B cell (primary cell): ENCODE measurements around the gene TMEM132A. TPM values are rescaled to one million over a fixed set of nuclear protein-coding genes. Genes with fewer than 3 reads are reported as not detected.

Source experiments
- ATAC-seq: fragments of 200-7000 bp; cut with Tn5 transposase; one replicate; pipeline ENCODE4 v1.10.0; 2021; ENCODE audit warnings: low read depth, mild to moderate bottlenecking, moderate number of reproducible peaks, moderate library complexity
- CTCF ChIA-PET: fragments of 350-600 bp; sonication (Branson Sonifier 250); formaldehyde crosslinking; loops from one replicate; lab custom pipeline; 2021; ENCODE audit warnings: antibody characterized with exemption, inconsistent platforms; lab: Charles Lee
- POLR2A ChIA-PET: fragments of 350-600 bp; sonication (Branson Sonifier 250); formaldehyde crosslinking; loops from one replicate; lab custom pipeline; 2021; ENCODE audit warnings: antibody characterized with exemption; lab: Charles Lee
- DNase-seq: peaks from one replicate; pipeline ENCODE4 v3.0.0; 2013
- H2AFZ ChIP-seq: 2 replicates; pipeline ENCODE4 v1.6.1; 2012; ENCODE audit warnings: mild to moderate bottlenecking, low read depth, low read length; ENCODE audit not compliant: insufficient read depth, poor library complexity, severe bottlenecking
- H3K27ac ChIP-seq, 2 donors: 1 replicate in 1 of 2; 2 replicates in 1 of 2; pipeline ENCODE4 v1.5.1; 2012 to 2013; ENCODE audit warnings: low read length in 2 of 2, mild to moderate bottlenecking in 2 of 2, moderate library complexity in 1 of 2
- H3K27me3 ChIP-seq, 4 experiments: fragments of 200-600 bp in 1 of 4; sonication (generic) in 1 of 4; replicated peaks in 1 of 4; 1 replicate in 2 of 4; 2 replicates in 2 of 4; pipeline versions ENCODE4 v1.6.1 to v1.7.0; 2013 to 2016; ENCODE audit warnings: low read length in 3 of 4, mild to moderate bottlenecking in 2 of 4, mixed read lengths in 1 of 4, moderate library complexity in 1 of 4; ENCODE audit not compliant: insufficient read depth in 4 of 4, control insufficient read depth in 3 of 4; ENCODE audit errors: control extremely low read depth in 1 of 4
- H3K36me3 ChIP-seq, 2 experiments: replicated peaks in 1 of 2; 1 replicate in 1 of 2; 2 replicates in 1 of 2; pipeline versions ENCODE4 v1.6.1 to v1.7.1; 2013; ENCODE audit warnings: low read length in 1 of 2; ENCODE audit not compliant: insufficient read depth in 2 of 2, control insufficient read depth in 1 of 2; ENCODE audit errors: control extremely low read depth in 1 of 2, extremely low read depth in 1 of 2
- H3K4me1 ChIP-seq, 2 donors: fragments of 200-600 bp in 1 of 2; sonication (generic) in 1 of 2; 1 replicate in 1 of 2; 2 replicates in 1 of 2; pipeline versions ENCODE4 v1.5.1 to v1.6.1; 2013 to 2017; ENCODE audit warnings: low read length in 2 of 2; ENCODE audit not compliant: control insufficient read depth in 2 of 2, insufficient read depth in 2 of 2
- H3K4me2 ChIP-seq: replicated peaks from 2 replicates; pipeline ENCODE3; 2012; ENCODE audit warnings: mild to moderate bottlenecking, low read depth, low read length; ENCODE audit not compliant: poor library complexity, severe bottlenecking
- H3K4me3 ChIP-seq, 5 experiments: fragments of 200-600 bp in 1 of 5; sonication (generic) in 1 of 5; 1 replicate in 3 of 5; 2 replicates in 2 of 5; pipeline versions ENCODE4 v1.5.1 to v1.7.0; 2011 to 2016; ENCODE audit warnings: low read length in 4 of 5, mild to moderate bottlenecking in 4 of 5, low read depth in 2 of 5, control low read depth in 1 of 5, moderate library complexity in 1 of 5; ENCODE audit not compliant: insufficient read depth in 1 of 5; ENCODE audit errors: control extremely low read depth in 1 of 5, extremely low read depth in 1 of 5
- H3K79me2 ChIP-seq: fragments of 200-600 bp; sonication (generic); one replicate; pipeline ENCODE4 v1.6.0; 2016; ENCODE audit warnings: low read length; ENCODE audit not compliant: control insufficient read depth, insufficient read depth
- H3K9ac ChIP-seq: fragments of 200-600 bp; sonication (generic); 2 replicates; pipeline ENCODE4 v1.6.1; 2017; ENCODE audit warnings: mild to moderate bottlenecking, low read length, moderate library complexity
- H3K9me3 ChIP-seq, 3 donors: one replicate each; pipeline versions ENCODE4 v1.6.1 to v1.7.1; 2013; ENCODE audit warnings: low read length in 2 of 3; ENCODE audit not compliant: control insufficient read depth in 2 of 3, insufficient read depth in 1 of 3; ENCODE audit errors: control extremely low read depth in 1 of 3
- H4K20me1 ChIP-seq: 2 replicates; pipeline ENCODE4 v1.6.0; 2012; ENCODE audit warnings: mild to moderate bottlenecking, low read length; ENCODE audit not compliant: insufficient read depth, control insufficient read depth, poor library complexity, severe bottlenecking
- H3K27ac Mint-ChIP-seq: one replicate; pipeline ENCODE4 v1.8.0; 2021; ENCODE audit warnings: mixed read lengths
- H3K27me3 Mint-ChIP-seq: one replicate; pipeline ENCODE4 v1.8.0; 2021; ENCODE audit warnings: mixed read lengths
- H3K4me1 Mint-ChIP-seq: one replicate; pipeline ENCODE4 v1.8.0; 2021; ENCODE audit warnings: mixed read lengths
- H3K4me3 Mint-ChIP-seq: one replicate; pipeline ENCODE4 v1.8.0; 2021; ENCODE audit warnings: mixed read lengths
- H3K9me3 Mint-ChIP-seq: one replicate; pipeline ENCODE4 v1.8.0; 2022; ENCODE audit warnings: mixed read lengths; ENCODE audit not compliant: insufficient read depth
- CTCF ChIP-seq: fragments of 200-600 bp; IDR thresholded peaks from one replicate; pipeline ENCODE4 v1.8.0; 2022; ENCODE audit warnings: antibody characterized with exemption, mild to moderate bottlenecking
- EZH2 ChIP-seq: IDR thresholded peaks from 2 replicates; pipeline ENCODE4 v1.6.1; 2012; ENCODE audit warnings: borderline replicate concordance, low read depth, mild to moderate bottlenecking, moderate library complexity, low read length; ENCODE audit not compliant: insufficient read depth, poor library complexity, severe bottlenecking
- WGBS: methylation state at CpG from one replicate; pipeline ENCODE4 v1.1.5; 2013; ENCODE audit warnings: missing lambda C conversion rate; ENCODE audit not compliant: insufficient coverage; 5-methylcytosine and 5-hydroxymethylcytosine counted together
- intact Hi-C: fragments of 100-400 bp; cut with micrococcal nuclease; formaldehyde crosslinking; loops from one replicate; pipeline ENCODE4 v1.10.0; 2022
- polyA plus RNA-seq: library from polyadenylated mRNA; depleted of rRNA; stranded (reverse); fragments of >200 nt; gene quantifications from 2 replicates; pipeline ENCODE4 v1.2.3, GENCODE V29; 2012
- total RNA-seq, 2 donors: library from RNA; stranded (reverse); fragments of 120-200 nt in 1 of 2; gene quantifications; 1 replicate in 1 of 2; 2 replicates in 1 of 2; pipeline versions ENCODE4 v1.2.3 to v1.2.4, GENCODE V29; 2013 to 2022

The TMEM132A gene
- total and polyA plus RNA-seq, 2 donors (not counting 1 experiment from before 2014, with no cell fraction given) = 1.2 to 11.3 TPM

GRCh38 chr11:60914633-60915247 lies 9.5 kb upstream of the TMEM132A start:
- peak overlapping the region; percentile 95 for H2AFZ ChIP-seq
- H3K9ac ChIP-seq = peak overlapping the region; percentile 89
- ATAC-seq (peak; percentile 1), DNase-seq (peak; percentile 67)
- no peaks in the 10 kb centered on the region for H3K27me3 ChIP-seq
- Mint-ChIP-seq H3K27ac (peak overlapping the region; percentile 97), H3K9me3 (no peaks in the 10 kb centered on the region), H3K27me3 (no peaks in the 10 kb centered on the region), H3K4me3 (peak overlapping the region; percentile 97), H3K4me1 (peaks cover 77% of the 10 kb centered on the region)
- TF ChIP-seq EZH2 (no peak), CTCF (no peak)
- H3K9me3 ChIP-seq = no peaks in the 10 kb centered on the region
- H3K27ac ChIP-seq = peak overlapping the region; percentile 87 to 96
- CTCF ChIA-PET = interaction anchor here (0.6 to 11.8 kb wide), 24 partner anchors 9 to 446 kb away, joined by 3 to 129 read pairs (median 9); partner anchors contain the start of genes CYB561A3, PRPF19, SLC15A3 and TMEM132A
- intact Hi-C loops = loop anchor here (1.0 to 10.0 kb wide), 11 partner anchors 8 to 1250 kb away; partner anchors contain the start of genes FEN1, FTH1, MS4A1 and PATL1
- H3K4me1 ChIP-seq = peaks cover 68 to 87% of the 10 kb centered on the region in 2 donors
- H3K4me3 ChIP-seq = peak overlapping the region; percentile 61 to 100 (median 90)
- peaks cover 56% of the 10 kb centered on the region for H3K79me2 ChIP-seq
- peaks cover 0 to 10% of the 10 kb centered on the region in 2 experiments for H3K36me3 ChIP-seq
- 0% methylated on average over 21 of the region's 31 CpGs for WGBS
- POLR2A ChIA-PET = interaction anchor here (0.9 to 8.3 kb wide), 9 partner anchors 9 to 247 kb away, joined by 3 to 96 read pairs (median 5); partner anchors contain the start of genes CD6, SLC15A3, TMEM132A and VPS37C
- H3K4me2 ChIP-seq = peak overlapping the region; percentile 96
- peaks cover 34% of the 10 kb centered on the region for H4K20me1 ChIP-seq
